Effector memory CD4-positive, alpha-beta T cell (primary cell): ENCODE results near the gene SCAI.
"Not testable (repeated sequence)": the region's sequence is repeated elsewhere in the genome, so short reads cannot be mapped to it uniquely, and the experiment has no call there.

Experiments used
- DNase-seq, 3 donors: peaks; one replicate each; pipeline ENCODE4 v3.0.0-alpha.2; 2020
- H3K27ac ChIP-seq: 2 replicates; pipeline ENCODE4 v1.7.0; 2013; ENCODE audit warnings: mild to moderate bottlenecking, low read length, moderate library complexity; ENCODE audit not compliant: insufficient read depth, poor library complexity, severe bottlenecking
- H3K27me3 ChIP-seq: replicated peaks from 2 replicates; pipeline ENCODE4 v1.7.0; 2013; ENCODE audit warnings: mild to moderate bottlenecking, low read length; ENCODE audit not compliant: insufficient read depth, control insufficient read depth, poor library complexity, severe bottlenecking
- H3K36me3 ChIP-seq: 2 replicates; pipeline ENCODE4 v1.7.0; 2013; ENCODE audit warnings: mild to moderate bottlenecking, low read length, moderate library complexity; ENCODE audit not compliant: control insufficient read depth, insufficient read depth
- H3K4me1 ChIP-seq: 2 replicates; pipeline ENCODE4 v1.7.0; 2013; ENCODE audit warnings: low read length, mild to moderate bottlenecking; ENCODE audit not compliant: control insufficient read depth, insufficient read depth, poor library complexity, severe bottlenecking
- H3K4me3 ChIP-seq: 2 replicates; pipeline ENCODE4 v1.7.0; 2013; ENCODE audit warnings: low read length, low read depth, mild to moderate bottlenecking; ENCODE audit not compliant: insufficient read depth, poor library complexity, severe bottlenecking
- H3K9me3 ChIP-seq: 2 replicates; pipeline ENCODE4 v1.7.0; 2013; ENCODE audit warnings: mild to moderate bottlenecking, low read length, moderate library complexity; ENCODE audit not compliant: control insufficient read depth

The SCAI gene

DNA sequence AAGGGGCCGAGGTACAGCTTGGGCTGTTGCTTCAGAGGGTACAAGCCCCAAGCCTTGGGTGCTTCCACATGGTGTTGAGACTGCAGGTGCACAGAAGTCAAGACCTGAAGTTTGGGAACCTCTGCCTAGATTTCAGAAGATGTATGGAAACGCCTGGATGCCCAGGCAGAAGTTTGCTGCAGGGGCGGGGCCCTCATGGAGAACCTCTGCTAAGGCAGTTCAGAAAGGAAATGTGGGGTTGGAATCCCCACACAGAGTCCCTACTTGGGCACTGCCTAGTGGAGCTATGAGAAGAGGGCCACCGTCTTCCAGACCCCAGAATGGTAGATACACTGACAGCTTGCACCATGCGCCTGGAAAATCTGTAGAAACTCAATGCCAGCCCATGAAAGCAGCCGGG, 61.1 kb downstream of the SCAI start:
- not testable (repeated sequence) for H3K36me3 ChIP-seq, DNase-seq, H3K9me3 ChIP-seq, H3K27ac ChIP-seq, H3K4me1 ChIP-seq, H3K27me3 ChIP-seq, H3K4me3 ChIP-seq

DNA sequence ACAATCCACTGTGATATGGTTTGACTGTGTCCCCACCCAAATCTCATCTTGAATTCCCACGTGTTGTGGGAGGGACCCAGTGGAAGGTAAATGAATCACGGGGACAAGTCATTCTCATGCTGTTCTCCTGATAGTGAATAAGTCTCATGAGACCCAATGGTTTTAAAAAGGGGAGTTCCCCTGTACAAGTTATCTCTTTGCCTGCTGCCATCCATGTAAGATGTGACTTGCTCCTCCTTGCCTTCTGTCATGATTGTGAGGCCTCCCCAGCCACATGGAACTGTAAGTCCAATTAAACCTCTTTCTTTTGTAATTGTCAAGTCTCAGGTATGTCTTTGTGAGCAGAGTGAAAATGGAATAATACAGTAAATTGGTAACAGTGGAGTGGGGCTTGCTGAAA, 62.5 kb downstream of the SCAI start:
- not testable (repeated sequence) for H3K9me3 ChIP-seq, H3K4me1 ChIP-seq, DNase-seq, H3K4me3 ChIP-seq, H3K36me3 ChIP-seq, H3K27ac ChIP-seq, H3K27me3 ChIP-seq

DNA sequence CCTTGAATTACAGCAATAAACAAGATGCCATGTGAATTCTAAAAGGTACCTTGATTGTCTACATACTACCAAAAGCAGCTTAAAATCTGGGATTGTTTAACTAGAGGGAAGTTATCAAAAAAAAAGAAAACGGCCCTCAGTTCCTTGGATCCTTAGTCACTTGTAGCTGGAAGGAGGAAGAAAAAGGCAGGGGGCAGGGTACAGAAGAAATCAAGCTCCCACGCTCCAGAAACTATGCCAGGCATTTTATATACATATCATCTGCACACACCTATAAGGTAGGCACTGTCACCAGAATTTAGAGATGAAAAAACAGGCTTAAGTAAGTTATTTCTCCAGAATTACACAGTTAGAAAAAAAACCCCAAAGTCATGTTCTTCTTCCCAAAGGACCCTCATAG, 63.4 kb downstream of the SCAI start:
- no peak for DNase-seq
- H3K27ac ChIP-seq, result no peak overlapping the region
- no peaks in the 10 kb centered on the region for H3K9me3 ChIP-seq
- no peaks in the 10 kb centered on the region for H3K27me3 ChIP-seq
- H3K4me3 ChIP-seq, result no peak overlapping the region
- no peaks in the 10 kb centered on the region for H3K36me3 ChIP-seq
- H3K4me1 ChIP-seq, result no peaks in the 10 kb centered on the region

DNA sequence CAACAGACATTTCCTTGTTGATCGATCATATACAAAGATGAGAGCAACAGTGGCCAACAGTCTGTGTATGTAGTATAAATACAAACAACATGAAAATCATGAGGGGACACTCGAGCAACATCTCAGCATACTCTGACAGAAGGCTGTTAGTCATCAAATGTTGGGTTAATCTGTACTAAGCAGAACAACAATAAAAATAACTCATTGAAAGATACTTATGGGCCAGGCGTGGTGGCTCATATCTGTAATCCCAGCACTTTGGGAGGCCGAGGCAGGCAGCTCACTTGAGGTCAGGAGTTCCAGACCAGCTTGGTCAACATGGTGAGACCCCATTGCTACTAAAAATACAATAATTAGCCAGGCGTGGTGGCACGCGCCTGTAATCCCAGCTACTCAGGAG, 67.3 kb downstream of the SCAI start:
- H3K36me3 ChIP-seq, result no peaks in the 10 kb centered on the region
- no peak overlapping the region for H3K27ac ChIP-seq
- H3K4me1 ChIP-seq, result no peaks in the 10 kb centered on the region
- no peak for DNase-seq
- no peaks in the 10 kb centered on the region for H3K9me3 ChIP-seq
- no peaks in the 10 kb centered on the region for H3K27me3 ChIP-seq
- no peak overlapping the region for H3K4me3 ChIP-seq

DNA sequence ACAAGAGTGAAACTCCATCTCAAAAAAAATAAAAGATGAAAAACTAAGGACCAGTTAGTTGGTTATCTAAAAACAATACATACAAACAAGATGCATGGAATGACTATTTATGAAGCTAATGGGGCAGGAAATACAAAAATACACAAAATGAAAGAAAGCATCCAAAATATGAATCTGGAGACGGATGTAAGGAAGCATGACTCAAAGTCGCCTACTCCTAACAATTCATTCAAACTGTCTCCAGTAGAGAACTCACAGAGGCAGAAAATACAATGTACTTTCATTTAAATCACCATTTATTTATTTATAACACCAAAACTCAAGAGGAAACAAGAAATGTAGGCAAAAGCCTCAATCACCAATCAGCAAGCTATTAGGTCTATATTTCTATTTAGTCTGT, 68.4 kb downstream of the SCAI start:
- no peak for DNase-seq
- no peaks in the 10 kb centered on the region for H3K27me3 ChIP-seq
- H3K27ac ChIP-seq, result no peak overlapping the region
- no peaks in the 10 kb centered on the region for H3K36me3 ChIP-seq
- H3K4me1 ChIP-seq, result no peaks in the 10 kb centered on the region
- H3K4me3 ChIP-seq, result no peak overlapping the region
- H3K9me3 ChIP-seq, result no peaks in the 10 kb centered on the region

DNA sequence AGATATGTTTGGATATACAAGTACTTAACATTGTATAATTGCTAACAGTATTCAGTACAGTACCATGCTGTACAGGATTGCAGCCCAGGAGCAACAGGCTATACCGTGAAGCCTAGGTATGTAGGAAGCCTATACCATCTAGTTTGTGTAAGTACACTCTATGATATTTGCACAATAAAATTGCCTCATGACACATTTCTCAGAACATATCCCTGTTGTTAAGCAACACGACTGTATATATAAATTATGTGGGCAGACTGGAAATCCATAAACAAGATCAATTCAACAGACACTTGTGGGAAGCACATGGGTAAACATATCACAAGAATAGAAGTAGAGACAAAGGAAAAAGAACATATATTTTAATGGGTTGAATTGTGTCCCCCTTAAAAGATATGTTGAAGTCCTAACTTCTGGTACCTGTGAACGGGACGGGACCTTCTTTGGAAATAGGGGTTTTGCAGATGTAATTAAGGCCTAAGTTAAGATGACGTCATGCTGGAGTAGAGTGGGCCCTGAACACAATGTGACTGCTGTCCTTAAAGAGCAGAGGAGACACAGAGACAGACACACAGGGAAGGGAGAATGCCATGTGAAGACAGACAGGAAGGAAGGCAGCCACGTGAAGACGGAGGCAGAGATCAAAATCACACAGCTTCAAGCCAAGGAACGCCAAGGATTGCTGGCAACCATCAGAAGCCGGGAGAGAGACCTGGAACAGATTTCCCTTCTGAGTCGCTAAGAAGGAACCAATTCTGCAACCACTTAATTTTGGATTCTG, 76.3 kb downstream of the SCAI start:
- DNase-seq, result no peak
- Histone ChIP-seq H3K4me3 (no peak overlapping the region), H3K4me1 (no peaks in the 10 kb centered on the region), H3K27me3 (no peaks in the 10 kb centered on the region), H3K36me3 (no peaks in the 10 kb centered on the region), H3K27ac (no peak overlapping the region), H3K9me3 (no peaks in the 10 kb centered on the region)

DNA sequence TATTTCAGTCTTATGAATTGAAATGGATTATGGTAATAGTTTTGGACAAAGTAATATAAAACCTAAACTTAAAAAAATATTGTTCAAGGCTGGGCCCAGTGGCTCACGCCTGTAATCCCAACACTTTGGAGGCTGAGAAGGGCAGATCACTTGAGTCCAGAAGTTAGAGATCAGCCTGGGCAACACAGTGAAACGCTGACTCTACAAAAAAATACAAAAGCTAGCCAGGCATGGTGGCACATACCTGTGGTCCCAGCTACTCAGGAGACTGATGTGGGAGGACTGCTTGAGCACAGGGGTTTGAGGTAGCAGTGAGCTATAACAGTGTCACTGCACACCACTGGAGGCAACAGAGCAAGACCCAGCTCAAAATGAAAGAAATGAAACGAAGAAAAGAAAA, 81.9 kb downstream of the SCAI start:
- no peaks in the 10 kb centered on the region for H3K4me1 ChIP-seq
- no peaks in the 10 kb centered on the region for H3K27me3 ChIP-seq
- no peaks in the 10 kb centered on the region for H3K9me3 ChIP-seq
- H3K27ac ChIP-seq, result no peak overlapping the region
- no peaks in the 10 kb centered on the region for H3K36me3 ChIP-seq
- DNase-seq, result no peak
- no peak overlapping the region for H3K4me3 ChIP-seq

DNA sequence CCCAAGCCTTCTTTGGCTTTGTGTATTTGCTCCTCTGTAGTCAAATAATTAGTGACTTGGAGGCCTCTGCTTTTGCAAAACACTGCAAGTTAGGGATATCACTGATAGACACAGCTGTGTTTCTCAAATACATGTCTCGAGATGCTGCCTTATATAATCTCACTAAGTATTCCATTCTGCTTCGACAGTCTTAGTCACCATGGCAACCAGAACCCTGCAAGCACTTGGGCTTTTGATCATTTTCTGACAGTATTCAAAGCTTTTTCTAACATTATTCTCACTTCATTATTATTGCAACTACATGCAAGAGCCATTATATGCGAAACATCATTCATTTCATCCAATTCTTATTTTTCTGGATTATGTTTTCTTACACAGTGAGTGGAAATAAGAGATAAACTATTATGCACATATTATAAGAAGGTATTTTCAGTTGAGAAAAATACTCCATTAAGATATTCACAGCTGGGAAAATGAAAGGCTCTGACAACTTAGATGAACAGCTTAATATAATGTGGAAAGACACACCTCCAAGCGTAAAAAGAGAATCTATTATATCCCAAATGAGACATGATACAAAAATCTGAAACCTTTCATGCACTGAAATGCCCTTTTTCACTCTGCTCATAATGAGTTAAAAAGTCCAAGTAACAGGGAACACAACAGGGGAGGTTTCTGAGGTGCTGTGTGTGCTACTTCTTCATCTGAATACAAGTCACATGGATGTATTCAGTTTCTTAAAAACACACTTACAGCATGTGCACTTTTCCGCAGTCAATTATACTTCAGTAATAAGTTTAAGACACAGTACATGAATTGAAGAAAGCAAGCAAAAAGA, 93.9 kb downstream of the SCAI start:
- no peak for DNase-seq
- H3K27ac ChIP-seq, result no peak overlapping the region
- H3K27me3 ChIP-seq, result no peaks in the 10 kb centered on the region
- no peaks in the 10 kb centered on the region for H3K4me1 ChIP-seq
- H3K9me3 ChIP-seq, result no peaks in the 10 kb centered on the region
- no peak overlapping the region for H3K4me3 ChIP-seq
- no peaks in the 10 kb centered on the region for H3K36me3 ChIP-seq

DNA sequence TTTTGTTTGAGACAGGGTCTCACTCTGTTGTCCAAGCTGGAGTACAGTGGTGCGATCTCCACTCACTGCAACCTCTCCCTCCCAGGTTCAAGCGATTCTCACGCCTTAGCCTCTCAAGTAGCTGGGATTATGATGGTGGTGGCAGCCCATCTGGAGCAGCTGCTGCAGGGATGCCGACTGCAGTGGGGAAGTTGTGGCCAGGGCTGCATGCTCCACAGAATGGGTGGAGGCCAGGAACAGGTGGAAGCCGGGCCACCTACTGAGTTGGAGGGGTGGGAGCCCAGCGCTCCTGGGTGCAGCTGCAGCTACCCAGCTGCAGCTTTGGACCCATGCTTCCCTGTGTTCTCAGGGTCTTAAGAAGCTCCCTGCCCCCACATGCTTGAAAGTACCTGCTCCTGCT, 99.7 kb downstream of the SCAI start:
- DNase-seq, result no peak
- Histone ChIP-seq H3K27ac (no peak overlapping the region), H3K27me3 (no peaks in the 10 kb centered on the region), H3K4me1 (no peaks in the 10 kb centered on the region), H3K4me3 (no peak overlapping the region), H3K9me3 (no peaks in the 10 kb centered on the region), H3K36me3 (no peaks in the 10 kb centered on the region)

DNA sequence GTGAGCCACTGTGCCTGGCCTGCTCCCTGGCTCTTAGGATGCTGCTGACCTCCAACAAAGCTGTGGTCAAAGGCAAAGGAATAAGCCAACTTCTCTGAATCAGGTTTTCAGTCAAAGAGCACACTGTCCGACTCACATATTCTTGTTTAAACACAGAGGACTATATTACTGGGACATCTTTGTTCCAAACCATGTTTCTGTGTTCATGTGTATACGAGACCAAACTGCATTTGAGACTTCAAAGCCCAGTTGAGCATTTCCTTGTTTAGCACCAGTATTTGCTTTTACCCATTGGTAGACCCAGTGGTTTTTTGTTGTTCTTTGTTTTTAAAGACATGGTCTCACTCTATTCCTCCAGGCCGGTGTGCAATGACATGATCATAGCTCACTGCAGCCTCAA, 100.2 kb downstream of the SCAI start:
- Histone ChIP-seq H3K4me3 (no peak overlapping the region), H3K9me3 (no peaks in the 10 kb centered on the region), H3K27ac (no peak overlapping the region), H3K27me3 (no peaks in the 10 kb centered on the region), H3K4me1 (no peaks in the 10 kb centered on the region), H3K36me3 (no peaks in the 10 kb centered on the region)
- no peak for DNase-seq
